Epithelial cell of alveolus of lung (primary cell): ENCODE results near the gene RPL23. TPM values are rescaled to one million over a fixed set of nuclear protein-coding genes. Genes with fewer than 3 reads are reported as not detected.

ENCODE experiments used
- total RNA-seq: library from RNA; depleted of rRNA; stranded (reverse); fragments of >200 nt; gene quantifications from 2 replicates; pipeline ENCODE4 v1.2.1, GENCODE V29; 2015

Gene RPL23
- total RNA-seq = 1,457 and 2,542 TPM in 2 replicates

DNA sequence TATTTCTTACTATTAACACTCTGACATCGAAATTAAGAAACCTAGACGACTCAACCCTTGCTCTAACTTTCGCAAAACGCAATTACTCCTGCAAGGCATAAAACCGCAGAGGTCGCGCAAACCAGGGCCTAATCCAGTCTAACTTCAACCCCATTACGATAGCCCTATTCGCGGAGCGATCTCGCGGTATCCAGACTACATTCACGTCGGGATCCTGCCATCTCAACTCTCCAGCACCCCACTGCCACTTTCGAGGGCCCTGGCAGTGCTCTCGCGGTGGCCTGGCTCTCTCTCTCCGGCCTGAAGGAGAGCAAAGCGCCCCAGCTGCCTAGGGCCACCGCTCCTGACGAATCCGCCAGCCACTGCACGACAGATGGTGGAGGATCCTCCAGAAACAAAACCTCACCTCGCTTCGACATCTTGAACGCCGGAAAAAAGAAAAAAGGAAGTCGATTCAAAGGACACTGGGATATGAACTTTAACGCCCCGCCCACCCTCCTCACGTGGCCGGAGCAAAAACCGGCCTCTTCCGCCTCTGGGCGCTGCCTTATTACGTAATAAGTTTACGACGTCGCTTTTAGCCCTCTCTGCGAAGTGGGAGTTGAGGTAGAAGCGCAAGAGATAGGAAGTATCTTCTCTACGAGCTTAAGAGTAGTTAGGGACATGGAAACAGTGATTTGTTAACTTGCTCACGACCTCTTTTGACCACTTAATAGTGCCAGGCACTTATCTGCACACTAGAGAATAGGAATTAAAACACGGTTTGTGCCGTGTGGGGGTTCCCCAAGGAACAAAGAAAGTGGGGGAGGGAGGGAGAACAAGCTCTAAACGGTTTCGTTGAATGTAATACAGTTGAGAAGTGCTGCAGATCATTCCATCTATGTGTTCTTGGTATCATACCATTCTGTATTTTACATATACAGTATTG lies at the start of gene RPL23:
RPL23 (minus strand) TSS at position 430 of the 928 bp plus-strand sequence; CDS start at position 419, 11 bp downstream.

DNA sequence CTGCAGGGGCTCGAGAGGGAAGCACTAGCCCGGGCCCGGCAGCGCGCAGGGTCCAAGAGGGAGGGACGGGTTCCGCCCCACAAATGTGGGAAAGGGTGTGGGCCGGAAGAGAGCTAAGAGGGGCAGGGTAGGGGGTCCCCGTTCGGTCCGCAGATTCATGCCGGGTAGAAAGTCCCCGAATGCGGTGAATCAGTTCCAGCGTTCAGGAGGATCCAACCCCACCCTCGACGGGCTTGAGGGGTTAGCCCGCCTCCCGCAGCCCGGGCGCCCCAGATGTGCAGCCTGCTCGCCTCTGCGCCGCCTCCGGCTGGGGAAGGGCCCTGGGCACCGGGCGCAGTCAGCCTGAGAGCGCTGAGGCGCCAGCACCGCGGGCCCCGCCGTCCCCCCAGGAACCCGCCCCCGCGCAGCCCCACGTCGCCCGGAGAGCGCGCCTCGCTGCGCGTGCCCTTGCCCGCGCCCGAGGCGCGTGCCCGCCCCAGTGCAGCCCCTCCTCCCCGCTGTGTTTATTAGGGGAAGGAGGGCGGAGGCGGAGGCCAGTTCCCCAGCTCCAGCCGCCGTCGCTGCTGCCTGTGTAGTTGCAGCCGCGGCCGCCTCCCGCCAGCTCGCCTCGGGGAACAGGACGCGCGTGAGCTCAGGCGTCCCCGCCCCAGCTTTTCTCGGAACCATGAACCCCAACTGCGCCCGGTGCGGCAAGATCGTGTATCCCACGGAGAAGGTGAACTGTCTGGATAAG lies 16.2 kb upstream of the RPL23 start, which contains the start of gene LASP1:
LASP1 (plus strand) TSS at position 533 of the 733 bp plus-strand sequence; CDS start at position 665, 132 bp downstream.

DNA sequence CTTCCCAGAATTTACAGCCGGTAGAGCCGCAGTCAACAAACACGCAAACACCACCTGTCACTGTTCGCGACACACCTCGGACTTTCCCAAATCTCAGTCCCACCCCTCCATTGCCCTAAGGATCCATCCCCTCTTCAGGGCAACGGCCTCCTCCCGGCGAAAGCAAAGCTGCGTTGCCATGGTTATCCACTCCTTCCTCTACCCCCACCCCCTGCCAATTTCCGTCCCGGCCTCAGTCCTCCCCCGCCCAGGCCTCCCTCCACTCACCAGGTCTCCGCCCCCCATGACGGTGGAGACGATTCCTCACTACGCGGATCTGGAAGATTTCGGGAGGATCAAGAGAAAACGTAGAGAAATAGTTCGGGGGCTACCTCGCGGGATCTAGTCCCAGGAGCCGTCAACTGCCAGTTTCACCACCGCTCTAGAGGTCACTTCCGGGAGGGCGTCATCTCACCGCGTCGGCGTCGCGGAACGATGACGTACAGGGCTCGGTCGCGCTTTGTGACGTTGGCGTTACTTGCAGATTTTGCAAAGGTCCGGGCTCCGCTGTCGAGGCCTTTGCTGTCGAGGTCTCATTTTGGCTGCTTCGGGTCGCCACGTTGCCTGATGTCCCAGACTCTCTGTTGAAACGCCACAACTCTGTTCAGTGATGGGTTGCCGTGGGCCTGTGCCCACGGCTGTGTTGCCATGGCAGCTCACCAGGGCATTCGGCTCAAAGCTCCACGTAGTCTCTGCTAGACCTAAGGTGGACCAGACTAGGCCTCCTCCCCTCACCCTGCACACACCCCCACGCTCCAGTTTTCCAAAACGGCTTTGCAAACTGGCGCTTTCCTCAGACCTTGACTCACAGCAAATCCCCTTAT lies 28.4 kb downstream of the RPL23 start, which contains the start of gene CWC25:
CWC25 (minus strand) TSS at position 423 of the 863 bp plus-strand sequence; CDS start at position 285, 138 bp downstream.

DNA sequence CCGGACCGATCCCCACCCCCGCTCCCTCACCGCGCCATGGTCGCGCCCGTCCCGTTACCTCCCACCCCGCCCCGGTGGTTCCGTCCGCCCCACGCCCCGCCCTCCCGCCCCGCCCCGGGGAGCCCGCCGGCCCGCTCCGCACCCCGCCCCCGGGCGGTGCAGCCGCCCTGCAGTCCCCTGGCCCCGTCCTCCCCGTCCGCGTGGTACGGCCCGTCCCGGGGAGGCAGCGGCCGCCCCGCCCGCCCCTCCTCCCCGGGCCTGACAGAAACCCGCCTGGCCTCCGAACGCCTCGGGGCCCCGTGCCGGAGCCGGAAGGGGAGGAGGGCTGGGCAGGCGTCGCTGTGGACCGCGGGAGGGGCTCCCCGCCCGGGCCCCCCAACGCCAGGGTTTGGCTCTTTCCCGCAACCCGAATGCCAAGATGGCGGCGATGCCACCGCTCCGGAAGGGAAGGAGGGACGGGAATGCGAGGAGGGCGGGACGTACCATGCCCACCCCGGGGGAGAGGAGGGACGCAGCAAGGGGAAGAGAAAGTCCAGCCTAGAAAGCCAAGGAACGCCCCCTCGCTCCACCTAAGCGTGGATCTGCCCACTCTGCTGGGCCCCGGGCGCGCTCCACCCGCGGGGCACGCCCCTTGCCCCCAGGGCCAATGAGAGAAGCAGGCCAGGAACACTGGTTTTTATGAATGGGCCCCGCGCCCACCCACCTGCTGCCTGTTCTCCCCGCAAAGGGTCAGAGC lies 53.9 kb downstream of the RPL23 start, which contains the start of gene PIP4K2B:
PIP4K2B (minus strand) TSS at position 56 of the 736 bp plus-strand sequence. CDS start 132 bp downstream, outside the sequence.

Other genes starting within 250 kb of the RPL23 start
- not detected in 2 replicates for gene SRCIN1, start 247.8 kb downstream of the RPL23 start, total RNA-seq
- 2.1 and 3.4 TPM in 2 replicates for gene EPOP, start 178.8 kb downstream of the RPL23 start, total RNA-seq
- gene MLLT6, start 148.4 kb downstream of the RPL23 start, total RNA-seq = 15.4 and 37.1 TPM in 2 replicates
- 5.4 and 8.7 TPM in 2 replicates for gene CISD3, start 123.4 kb downstream of the RPL23 start, total RNA-seq
- gene PCGF2, start 105.4 kb downstream of the RPL23 start, total RNA-seq = 6.3 and 15.2 TPM in 2 replicates
- 199 and 334 TPM in 2 replicates for gene PSMB3, start 101.0 kb downstream of the RPL23 start, total RNA-seq
- gene PIP4K2B, start 54.2 kb downstream of the RPL23 start, total RNA-seq = 38.3 and 41.2 TPM in 2 replicates
- gene CWC25, start 28.4 kb downstream of the RPL23 start, total RNA-seq = 7.4 and 9.1 TPM in 2 replicates
- 135 and 232 TPM in 2 replicates for gene LASP1, start 16.3 kb upstream of the RPL23 start, total RNA-seq
- gene FBXO47, start 113.7 kb upstream of the RPL23 start, total RNA-seq = not detected in 2 replicates